NCI-H146 treated with DMSO at 0.1 percent for 48 hours (cell line): ENCODE data around the gene GNB1L.

ENCODE experiments used
- DNase-seq: peaks from one replicate; lab custom pipeline; 2025; ENCODE audit not compliant: unreplicated experiment; lab: John Stamatoyannopoulos, UW

Gene GNB1L

DNA sequence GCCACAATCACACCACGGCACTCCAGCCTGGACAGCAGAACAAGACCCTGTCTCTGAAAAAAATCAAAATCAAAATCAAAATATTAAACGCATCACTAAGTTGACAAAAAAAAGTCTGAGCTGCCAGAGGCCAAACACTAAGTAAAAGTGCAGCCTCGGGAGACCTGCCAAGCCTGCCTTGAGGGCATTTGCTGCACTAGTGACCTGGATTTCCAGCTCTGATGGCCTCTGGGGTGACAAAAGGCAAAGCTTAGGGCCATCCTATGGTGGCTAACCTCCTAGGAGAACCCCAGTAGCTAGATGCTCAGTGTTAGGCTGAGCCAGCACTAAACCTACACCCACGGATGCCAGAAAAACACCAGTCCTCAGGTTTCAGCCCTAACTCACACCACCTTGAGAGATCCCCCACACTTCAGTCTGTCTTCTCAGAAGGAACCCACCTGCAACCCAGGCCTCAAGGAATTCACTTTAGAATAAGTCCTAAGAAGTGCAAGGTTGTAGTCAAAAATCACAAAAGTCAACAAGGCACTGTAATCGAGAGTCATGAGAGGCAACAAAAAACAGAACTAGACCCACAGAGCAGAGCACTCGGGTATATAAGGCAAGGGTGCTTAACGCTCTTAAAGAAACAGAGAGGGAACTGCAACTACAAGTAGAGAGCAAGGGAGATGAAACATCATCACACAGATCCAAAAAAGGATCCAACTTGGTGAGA lies 28.6 kb downstream of the GNB1L start:
- DNase-seq = no peak

DNA sequence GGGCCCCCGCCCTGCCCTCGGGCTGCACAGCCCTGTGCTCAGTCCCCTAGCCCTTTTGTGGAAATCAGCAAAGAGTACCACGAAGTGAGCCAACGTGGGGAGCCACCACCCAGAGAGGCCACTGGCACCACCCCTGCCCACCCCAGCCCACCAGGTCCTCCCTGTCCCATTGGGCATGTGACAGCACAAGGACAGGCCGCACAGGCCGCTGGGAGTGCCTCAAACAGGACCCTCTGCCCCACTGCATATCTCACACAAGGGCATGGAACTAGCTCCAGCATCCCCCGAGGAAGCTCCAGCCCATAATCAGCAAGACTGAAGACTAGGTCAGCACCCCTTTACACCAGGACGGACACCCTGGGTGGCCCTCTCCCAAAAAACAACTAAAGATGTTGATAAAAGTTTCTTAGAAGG lies 29.7 kb downstream of the GNB1L start:
- no peak for DNase-seq

DNA sequence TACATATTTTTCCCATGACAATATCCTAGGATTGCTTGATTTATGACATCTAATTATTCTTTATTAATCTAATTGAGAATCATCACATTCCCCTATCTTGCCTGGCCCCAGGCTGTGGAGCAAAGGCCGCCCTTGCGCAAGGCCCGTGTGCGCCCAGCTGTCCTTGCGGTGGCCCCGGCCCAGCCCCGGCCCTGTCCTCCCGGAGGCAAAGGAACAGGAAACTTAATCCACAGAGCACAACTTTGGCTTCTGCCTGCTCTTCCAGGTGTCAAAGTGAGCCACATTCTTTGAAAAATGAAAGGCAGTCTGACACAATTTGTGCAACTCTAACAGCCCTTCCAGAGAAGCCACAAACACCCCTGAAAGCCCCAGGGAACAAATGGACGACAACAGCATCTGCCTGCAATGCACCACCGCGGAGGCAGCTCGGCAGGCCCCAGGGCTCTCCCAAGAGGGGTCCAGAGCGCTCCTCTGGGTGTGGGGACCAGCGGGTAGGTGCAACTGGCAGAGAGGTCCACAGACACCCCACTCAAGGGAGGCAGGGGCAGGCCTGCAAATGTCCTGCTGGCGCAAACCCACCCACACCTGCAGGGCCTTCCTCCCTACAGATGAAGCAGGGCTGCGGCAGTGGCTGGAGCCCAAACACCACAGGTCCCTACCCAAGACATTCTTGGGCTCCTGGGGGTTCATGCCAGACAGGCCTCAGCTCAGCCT lies 30.3 kb downstream of the GNB1L start:
- DNase-seq = no peak

DNA sequence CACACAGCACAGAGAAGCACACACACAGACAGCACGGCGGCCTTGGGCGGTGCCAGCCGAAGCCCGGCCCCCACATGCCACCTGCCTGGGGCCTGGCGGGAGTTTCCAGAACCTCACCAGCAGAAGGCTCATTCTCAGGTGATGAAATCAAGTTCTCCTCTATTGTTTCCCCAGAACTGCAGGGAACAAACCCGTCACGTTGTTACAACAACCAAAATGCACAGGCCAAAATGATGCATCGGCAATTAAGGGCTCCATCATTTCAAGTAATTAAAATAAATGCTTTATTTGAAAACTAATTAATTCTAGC lies 30.8 kb downstream of the GNB1L start:
- DNase-seq = no peak

DNA sequence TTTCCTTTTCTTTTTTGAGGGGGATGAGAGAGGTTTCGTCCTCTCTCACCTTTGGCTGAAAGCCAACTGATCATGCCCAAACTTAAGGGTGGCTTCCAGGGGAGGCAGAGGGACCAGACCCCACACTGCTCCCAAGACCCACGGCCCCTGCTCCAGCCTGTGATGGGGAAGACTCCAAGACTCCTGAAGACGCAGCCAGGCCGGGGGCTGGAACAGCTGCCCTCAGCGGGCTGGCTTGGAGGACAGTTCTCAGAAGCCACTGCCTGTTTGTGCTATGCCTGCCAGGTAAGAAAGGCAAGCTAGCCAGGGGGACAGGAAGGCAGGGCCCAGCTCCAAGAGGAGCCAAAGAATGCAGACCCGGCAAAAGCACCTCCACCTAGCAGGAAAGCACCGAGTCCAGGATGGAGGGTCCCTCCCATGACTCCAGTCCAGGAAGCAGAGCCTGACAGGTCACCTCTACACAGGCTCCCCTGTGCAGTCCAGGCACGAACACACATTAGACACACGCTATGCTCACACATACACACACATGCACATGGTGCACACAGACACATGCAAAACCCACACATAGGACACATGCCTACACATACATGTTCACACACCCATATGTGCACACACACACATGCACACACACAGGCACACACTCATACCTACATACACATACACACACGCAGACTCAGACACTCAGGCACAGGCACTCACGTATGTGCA lies 31.3 kb downstream of the GNB1L start:
- no peak for DNase-seq

DNA sequence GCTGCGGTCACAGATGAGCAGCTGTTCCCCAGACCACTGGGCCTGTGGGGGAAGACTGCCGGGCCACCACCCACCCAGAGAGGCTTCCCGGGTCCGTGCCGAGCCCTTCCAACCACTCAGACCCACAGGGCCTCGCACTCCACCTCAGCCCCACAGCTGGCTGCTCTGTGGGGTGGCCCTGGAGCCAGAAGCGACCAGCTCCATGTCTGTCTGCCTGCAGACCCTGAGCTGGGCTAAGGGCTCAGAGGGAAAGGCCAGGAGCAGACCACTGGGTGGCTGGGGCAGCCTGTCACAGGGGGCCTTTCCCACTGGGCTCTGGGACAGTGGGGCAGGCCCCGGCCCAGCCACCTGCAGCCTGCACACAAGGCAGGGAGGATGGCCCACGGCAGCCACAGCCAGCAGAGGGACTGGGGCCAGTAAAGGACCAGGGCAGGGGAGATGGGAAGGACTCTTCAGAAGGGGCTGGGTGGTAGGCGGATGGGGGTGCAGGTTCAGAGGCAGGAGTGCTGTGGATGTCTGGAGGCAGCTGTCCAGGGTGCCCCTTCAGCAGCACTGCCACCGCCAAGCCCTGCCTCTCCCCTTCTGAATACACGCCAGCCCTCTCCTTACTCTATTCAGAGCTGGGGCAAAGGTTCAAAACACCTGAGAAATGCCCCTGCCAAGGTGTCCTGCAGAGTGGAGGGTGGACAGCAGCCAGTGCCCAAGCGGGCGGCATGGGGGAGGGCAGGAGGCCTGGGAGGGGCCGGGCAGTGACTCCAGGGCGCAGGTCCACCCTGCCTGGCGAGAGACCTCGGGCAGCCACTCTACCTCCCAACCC lies 32.2 kb downstream of the GNB1L start:
- DNase-seq = no peak

DNA sequence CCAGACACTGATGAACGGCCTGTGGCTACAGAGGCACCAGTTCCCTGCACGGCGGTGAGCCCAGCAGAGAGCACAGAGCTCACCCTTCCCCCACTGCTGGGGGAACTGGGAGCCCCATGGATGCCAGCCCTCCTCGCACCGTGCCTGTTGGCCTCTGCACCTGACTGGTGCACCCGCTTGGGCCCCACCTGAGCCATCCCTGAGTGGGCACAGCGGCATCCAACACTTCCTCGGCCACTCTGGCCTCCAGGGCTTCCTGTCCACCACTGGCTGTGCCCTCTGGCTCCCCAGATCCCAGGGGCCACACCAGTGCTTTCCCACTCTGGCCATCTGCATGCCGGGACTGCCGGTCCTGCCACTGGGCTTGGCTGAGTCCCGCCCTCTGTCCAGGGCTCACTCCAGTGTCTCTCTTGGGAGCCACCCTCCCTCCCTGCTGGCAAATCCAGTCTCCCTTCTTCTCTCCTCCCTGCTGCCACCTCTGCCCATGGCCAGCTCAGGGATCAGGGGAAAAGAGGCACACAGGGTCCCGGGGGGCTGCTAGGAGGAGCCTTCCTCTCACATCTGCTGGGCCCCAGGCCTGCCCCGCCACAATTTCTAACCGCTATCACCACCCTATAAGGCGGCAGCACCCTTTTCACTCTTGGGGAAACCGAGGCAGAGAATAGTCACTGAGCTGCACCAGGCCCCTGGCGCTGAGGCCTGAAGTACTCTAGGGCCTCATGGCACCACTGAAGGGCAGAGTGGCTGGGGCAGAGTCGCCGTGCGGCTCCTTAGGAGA lies 33.0 kb downstream of the GNB1L start:
- no peak for DNase-seq

DNA sequence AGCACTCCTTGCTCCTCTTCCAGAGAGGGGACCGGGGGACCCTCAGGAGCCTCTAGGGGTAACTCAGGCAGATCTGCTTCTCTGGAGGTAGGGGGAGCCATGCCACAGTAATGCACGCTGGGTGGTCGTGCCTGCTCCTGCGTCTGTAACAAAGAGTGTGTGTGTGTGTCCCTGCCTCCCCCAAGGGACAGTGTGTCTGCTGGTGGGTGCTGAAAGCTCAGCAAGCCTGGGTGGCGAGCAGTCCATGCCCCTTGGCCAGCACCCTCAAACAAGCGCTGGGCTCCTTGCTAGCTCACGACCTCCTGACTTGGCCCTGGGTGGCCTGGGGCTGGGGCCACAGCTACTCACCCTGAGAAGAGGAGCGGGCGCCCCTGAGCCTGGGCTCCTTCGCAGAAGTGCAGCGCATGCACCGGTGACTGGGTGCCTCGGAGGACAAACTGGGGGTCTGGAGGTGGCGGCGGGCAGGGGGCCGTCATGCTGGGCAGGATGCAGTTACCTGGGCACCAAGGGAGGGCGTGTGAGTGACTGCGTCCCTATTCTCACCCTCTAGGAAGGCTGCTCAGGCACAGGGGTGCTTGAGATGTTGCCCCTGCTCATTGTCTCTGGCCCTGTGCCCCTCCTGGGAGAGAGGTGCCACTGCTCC lies 33.7 kb downstream of the GNB1L start:
- DNase-seq = no peak

DNA sequence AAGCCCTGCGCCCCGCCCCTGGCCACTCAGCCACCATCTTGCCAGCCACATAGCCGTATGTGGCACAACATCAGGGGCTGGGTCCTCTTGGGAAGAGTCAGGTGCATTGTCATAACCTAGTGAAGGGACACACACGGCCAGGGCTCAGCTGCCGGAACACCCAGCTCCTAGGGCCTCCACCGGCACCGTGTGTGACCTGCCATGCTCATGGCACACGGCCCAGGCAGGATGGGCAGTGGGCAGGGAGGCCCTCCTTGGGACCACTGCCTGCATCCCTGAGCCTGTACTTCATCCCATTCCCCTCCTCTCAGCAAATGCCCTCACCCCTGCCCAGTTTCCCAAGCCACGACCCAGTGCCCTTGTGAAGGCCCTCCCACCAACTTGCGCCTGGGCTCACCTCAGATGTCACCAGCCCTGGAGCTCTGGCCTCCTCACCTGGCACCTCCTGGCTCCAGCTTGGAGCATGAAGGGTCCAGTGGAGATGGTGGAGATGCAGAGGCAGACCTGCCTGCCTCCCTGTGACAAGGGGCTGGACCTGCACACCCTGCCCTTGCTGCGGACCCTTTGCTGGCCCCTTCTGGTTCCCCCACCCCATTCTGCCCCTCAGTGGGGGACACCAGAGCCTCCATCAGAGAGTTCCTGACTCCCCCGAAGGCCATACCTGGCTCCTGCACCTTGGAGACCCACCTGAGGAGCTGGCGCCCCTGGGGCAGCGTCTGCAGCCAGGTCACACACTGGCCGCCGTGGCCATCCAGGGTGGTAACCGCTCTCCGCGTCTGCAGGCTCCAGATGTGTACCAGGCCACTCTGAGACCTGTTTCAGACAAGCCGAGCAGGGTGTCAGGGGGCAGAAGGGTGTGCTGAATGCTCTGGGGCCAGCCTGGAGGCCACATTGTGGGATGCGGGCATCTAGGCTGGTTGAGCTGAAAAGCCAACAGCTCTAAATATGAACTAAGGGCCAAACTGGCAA lies 34.5 kb downstream of the GNB1L start:
- DNase-seq = no peak

DNA sequence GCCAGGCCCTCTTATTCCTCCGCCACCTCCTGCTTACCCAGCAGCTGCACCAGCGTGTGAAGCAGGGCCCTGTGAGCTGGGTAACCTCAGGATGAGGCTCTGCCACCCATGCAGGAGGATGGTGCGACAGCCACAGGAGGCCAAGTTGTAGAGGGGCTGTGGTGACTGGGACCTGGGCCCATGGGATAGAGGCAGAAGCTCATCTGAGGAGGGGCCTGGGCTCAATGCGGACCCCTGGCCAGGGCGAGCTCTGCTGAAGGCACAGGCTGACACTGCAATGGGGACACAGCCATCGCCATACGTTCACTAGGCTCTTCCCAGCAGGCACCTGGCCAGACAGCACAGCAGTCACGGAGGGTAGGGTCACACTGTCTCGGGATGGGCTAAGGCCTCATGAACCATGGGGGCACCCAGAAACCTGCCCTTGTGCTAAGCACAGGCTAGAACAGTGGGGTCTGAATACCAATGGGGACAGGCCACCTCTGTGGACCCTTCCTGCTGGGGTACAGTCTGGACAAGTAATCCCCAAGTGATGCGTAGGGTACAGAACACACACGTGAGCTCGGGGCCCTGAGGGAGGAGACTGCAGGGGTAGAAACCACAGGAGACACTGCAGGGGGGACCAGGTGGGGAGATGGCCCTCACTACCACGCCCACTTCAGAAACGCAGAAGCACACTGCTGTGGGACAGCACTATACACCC lies 35.3 kb downstream of the GNB1L start:
- DNase-seq = no peak

DNA sequence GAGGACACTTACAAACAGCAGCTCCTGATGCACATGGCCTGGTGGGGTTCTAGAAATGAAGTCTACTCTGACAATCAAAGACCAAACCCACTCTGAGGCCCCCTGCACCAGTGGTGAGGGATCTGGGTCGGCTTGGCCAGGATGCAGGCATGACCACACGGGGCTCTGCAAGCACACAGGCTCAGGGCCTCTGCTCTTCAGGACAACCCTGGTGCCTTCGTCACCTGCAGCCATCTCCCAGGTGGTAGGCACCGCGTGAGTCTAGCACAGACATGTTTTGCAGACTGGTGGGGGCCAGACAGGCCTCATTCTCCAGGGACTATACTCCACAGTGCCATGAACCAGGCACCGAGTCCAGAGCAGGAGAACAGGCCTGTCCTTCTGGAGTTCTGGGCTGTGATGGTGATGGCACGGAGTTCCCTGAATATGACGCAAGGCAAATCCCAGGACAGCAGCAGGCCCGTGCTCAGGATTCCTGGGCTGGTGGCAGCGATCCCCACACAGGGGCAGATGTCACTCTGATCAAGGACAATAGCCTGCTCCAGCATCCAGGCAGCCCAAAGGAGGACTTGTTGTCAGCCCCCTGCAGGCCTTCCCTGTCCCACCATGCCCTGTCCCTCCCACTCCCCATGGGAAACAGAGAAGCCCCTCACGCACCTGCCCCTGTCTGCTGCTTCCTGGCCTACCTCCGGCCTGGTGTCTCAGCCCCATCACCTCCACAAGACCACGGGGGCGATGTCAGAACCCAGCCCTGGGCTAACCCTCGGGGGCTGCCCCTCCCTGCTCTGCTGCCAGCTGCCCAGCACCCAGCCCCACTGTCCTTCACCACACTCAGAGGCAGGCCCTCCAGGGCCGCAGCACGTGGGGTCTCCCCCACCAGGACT lies 36.1 kb downstream of the GNB1L start:
- no peak for DNase-seq

DNA sequence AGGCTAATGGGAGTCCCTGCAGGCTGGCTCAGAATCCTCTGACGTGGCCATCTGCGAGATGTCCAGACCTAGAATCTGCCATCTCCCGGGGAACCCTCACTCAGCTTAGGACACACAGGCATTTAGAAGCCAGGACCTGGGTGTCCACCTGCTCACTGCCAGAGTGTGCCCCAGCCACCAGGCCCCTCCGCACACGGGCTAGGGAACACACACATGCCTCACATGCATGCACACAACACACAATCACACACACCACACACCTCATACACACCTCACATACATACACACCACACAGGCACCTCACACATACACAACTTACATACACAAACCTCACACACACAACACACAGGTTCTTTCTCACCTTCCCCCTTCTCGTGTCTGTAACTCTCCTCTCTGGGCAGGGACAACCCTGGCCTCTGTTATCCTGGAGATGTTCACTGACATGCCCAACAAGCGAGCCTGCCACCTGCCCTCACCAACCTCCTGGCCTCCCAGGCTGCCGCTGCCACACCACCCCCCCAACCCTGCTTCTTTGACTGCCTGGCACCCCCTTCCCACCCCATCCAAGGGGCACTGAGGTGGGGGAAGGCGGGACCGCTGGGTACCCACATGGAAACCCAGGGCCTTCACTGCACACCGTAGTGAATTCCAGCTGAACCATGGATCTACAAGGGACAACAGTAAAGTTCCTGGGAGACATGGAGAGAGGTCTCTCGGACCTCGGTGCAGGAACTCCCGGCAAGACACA lies 38.1 kb downstream of the GNB1L start:
- DNase-seq = no peak

DNA sequence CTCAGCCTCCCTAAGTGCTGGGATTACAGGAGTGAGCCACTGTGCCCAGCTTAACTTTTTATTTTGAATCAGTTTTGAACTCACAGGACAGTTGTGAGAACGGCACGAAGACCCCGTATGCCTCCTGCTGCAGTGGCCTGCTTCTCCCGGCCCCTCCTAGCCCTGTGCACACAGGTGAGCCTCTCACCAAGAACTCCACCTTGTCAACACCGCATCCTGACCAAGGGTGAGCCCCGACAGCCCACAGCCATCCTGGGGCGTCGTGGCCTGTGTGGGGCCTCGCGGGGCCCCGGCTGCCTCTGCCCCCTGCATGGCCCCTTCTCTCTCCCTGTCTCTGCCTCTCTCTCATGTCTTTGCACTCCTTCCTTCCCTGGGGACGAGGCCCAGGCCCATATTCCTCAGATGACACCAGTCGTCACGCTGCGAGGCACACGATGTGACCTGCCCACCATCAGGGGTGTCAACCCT lies 38.8 kb downstream of the GNB1L start:
- no peak for DNase-seq

DNA sequence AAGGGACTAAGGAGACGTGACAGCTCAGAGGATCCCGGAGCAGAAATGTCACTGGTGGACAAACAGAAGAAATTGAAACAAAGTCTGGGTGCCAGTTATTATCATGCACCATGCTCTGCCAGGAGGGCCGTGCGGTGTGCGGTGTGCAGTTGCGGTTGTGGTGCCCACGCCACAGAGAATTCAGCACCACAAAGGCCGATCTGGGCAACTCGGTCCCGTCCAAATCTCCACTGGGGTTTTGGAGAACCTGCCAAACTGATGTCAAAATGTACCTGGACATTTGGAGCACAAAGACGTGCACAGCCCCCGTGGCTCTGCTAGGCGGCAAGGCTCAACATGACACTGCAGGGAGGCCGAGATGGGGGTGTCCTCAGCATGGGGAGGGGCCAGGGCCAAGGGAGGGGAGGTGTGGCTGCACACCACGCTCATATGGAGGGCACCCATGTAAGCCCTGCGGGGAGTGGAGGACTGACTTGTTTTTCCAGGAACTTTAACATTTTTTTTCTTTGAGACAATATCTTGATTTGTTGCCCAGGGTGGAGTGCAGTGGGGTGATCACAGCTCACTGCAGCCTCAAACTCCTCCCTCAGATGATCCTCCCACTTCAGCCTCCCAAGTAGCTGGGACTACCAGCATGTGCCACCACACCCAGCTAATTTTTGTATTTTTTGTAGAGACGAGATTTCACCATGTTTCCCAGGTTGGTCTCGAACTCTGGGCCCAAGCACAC lies 39.4 kb downstream of the GNB1L start:
- DNase-seq = no peak

DNA sequence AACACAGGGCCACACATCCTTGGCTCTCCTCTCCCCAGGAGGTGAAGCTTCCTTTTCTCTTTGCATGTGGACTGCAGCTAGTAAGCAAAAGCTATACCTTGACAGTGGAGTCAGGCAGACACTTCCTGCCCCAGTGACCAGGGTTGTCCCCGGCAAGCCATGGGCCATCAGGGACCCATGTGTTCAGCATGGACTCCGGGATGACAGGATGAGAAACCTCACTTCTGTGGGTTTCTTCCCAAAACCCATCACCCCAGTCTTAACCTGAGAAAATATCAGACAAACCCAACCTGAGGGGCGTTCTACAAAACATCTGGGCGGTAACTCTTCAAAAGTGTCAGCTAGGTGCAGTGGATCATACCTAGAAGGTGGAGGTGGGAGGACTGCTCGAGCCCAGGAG lies 40.2 kb downstream of the GNB1L start:
- DNase-seq = no peak

DNA sequence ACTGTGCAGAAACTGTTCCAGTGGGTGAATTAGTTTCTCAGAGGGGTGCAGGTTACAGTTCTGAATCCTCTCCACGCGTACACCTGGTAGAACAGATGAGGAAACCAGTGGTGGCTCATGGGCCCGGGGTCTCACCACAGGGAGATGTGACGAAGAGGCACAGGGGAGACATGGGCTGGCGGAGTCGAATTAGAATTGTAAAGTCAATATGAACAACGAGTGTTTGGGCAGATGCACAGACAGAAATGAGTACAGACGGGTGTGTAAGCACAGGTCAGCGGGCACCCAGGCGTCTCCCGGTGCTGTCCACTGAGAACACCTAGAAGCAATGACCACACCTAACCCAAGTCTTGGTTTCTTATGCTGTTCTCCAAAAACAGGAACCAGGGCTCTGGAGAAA lies 41.8 kb downstream of the GNB1L start:
- DNase-seq = no peak
